Lower leg skin (tissue), 3 donors: ENCODE data around the gene SUSD4.

Experiments used
- CTCF ChIP-seq, 3 donors: fragments of 450-650 bp; IDR thresholded peaks; one replicate each; pipeline ENCODE4 v1.5.1; 2016; ENCODE audit warnings: antibody characterized with exemption in 3 of 3, mild to moderate bottlenecking in 3 of 3, moderate library complexity in 2 of 3
- POLR2A ChIP-seq, 2 donors: fragments of 450-650 bp; IDR thresholded peaks; one replicate each; pipeline ENCODE4 v1.6.1; 2016 to 2017; ENCODE audit warnings: antibody characterized with exemption in 2 of 2, mild to moderate bottlenecking in 1 of 2, moderate library complexity in 1 of 2

DNA sequence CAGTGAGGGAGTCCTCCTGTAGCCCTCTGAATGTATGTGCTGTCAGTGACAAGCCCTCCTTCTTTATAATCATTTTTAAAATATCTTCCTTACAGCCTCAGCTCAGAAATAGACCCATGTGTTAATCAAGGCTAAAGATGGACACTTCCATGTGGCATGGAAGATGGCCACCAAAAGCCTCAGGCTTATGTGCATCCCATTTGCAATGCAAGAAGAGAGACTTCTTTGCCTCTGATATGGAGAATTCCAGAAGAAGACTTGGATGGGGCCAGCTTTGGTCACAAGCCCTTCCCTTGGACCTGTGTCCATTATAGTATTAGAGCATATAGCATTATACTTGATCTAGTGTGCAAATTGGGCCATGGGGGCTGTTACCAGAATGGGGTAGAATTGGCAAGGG lies 47.7 kb upstream of the SUSD4 start:
- no peak for TF ChIP-seq CTCF (IDR thresholded peaks at IDR 0.05)
- TF ChIP-seq POLR2A (IDR thresholded peaks at IDR 0.05) = no peak
